Peyer's patch (tissue), 4 donors: ENCODE data around the gene SLC13A3.

ENCODE experiments used
- CTCF ChIP-seq, 6 experiments: fragments of 450-650 bp in 4 of 6; fragments of 200-600 bp in 2 of 6; sonication (generic) in 1 of 6; IDR thresholded peaks; one replicate each; pipeline ENCODE4 v1.5.1; 2017 to 2019; ENCODE audit warnings: antibody characterized with exemption in 6 of 6, mild to moderate bottlenecking in 3 of 6, moderate library complexity in 1 of 6
- POLR2A ChIP-seq, 2 donors: fragments of 450-650 bp; IDR thresholded peaks; one replicate each; pipeline ENCODE4 v1.5.1; 2017; ENCODE audit warnings: antibody characterized with exemption in 2 of 2, mild to moderate bottlenecking in 2 of 2, moderate library complexity in 2 of 2

- TF ChIP-seq CTCF (IDR thresholded peaks at IDR 0.05) (no peak), POLR2A (IDR thresholded peaks at IDR 0.05) (no peak)
These were observed 105.0 kb downstream of the SLC13A3 start for GRCh38 chr20:46546298-46546697.
